ENCODE measurements around the gene FBXL13.

- no peak for TF ChIP-seq EZH2 (IDR thresholded peaks at IDR 0.05; ENCODE audit: insufficient read depth, poor library complexity, severe bottlenecking)
- TF ChIP-seq EZH2phosphoT487 (IDR thresholded peaks at IDR 0.05; ENCODE audit: insufficient read depth, low read depth), result no peak
Observed at GRCh38 chr7:102993718-102994029, 80.9 kb downstream of the FBXL13 start.

Data from GM23248 (cell line).